DND-41 (cell line): ENCODE results near the gene METTL27.

ENCODE experiments used
- ATAC-seq: fragments of 200-7000 bp; cut with Tn5 transposase; 3 replicates; pipeline ENCODE4 v1.9.1; 2021; ENCODE audit warnings: low read depth; ENCODE audit not compliant: insufficient read depth
- DNase-seq: peaks from one replicate; pipeline ENCODE4 v3.0.0-alpha.2; 2020
- H2AFZ ChIP-seq: 2 replicates; pipeline ENCODE4 v1.6.0; 2012; ENCODE audit warnings: low read depth, low read length
- H3K27ac ChIP-seq: 2 replicates; pipeline ENCODE4 v1.5.1; 2012; ENCODE audit warnings: low read length, inconsistent platforms
- H3K27me3 ChIP-seq: fragments of 200-600 bp; sonication (generic); 2 replicates; pipeline ENCODE4 v1.6.0; 2012; ENCODE audit warnings: low read length, mild to moderate bottlenecking, inconsistent platforms; ENCODE audit not compliant: insufficient read depth, poor library complexity
- H3K36me3 ChIP-seq: 2 replicates; pipeline ENCODE4 v1.5.1; 2012; ENCODE audit warnings: low read length, inconsistent platforms; ENCODE audit not compliant: insufficient read depth
- H3K4me1 ChIP-seq: 2 replicates; pipeline ENCODE4 v1.5.1; 2012; ENCODE audit warnings: mild to moderate bottlenecking, low read length; ENCODE audit not compliant: insufficient read depth
- H3K4me2 ChIP-seq: 2 replicates; pipeline ENCODE4 v1.6.0; 2012; ENCODE audit warnings: mild to moderate bottlenecking, moderate library complexity, low read length, inconsistent platforms; ENCODE audit not compliant: insufficient read depth
- H3K4me3 ChIP-seq, 2 experiments: fragments of 200-600 bp in 1 of 2; shearing (Covaris generic) in 1 of 2; 2 replicates each; pipeline ENCODE4 v1.5.1; 2012 to 2016; ENCODE audit warnings: inconsistent platforms in 2 of 2, low read length in 2 of 2, mild to moderate bottlenecking in 2 of 2, low read depth in 1 of 2, moderate library complexity in 1 of 2
- H3K79me2 ChIP-seq: 2 replicates; pipeline ENCODE4 v1.6.0; 2012; ENCODE audit warnings: low read length, inconsistent platforms; ENCODE audit not compliant: insufficient read depth
- H3K9ac ChIP-seq: 2 replicates; pipeline ENCODE4 v1.6.0; 2012; ENCODE audit warnings: low read depth, mild to moderate bottlenecking, inconsistent platforms, low read length, moderate library complexity
- H3K9me3 ChIP-seq: 2 replicates; pipeline ENCODE4 v1.5.1; 2012; ENCODE audit warnings: low read length, moderate library complexity, mild to moderate bottlenecking, inconsistent platforms; ENCODE audit not compliant: insufficient read depth, severe bottlenecking
- H4K20me1 ChIP-seq: 2 replicates; pipeline ENCODE4 v1.6.0; 2012; ENCODE audit warnings: low read length; ENCODE audit not compliant: insufficient read depth
- CTCF ChIP-seq: IDR thresholded peaks from 2 replicates; pipeline ENCODE4 v1.5.1; 2012; ENCODE audit warnings: borderline replicate concordance, low read length, moderate library complexity, mild to moderate bottlenecking; ENCODE audit not compliant: poor library complexity, severe bottlenecking; ENCODE audit errors: extremely low read depth
- EZH2 ChIP-seq: IDR thresholded peaks from 3 replicates; pipeline ENCODE4 v1.6.1; 2012; ENCODE audit warnings: borderline replicate concordance, low read depth, mild to moderate bottlenecking, moderate library complexity, low read length, inconsistent platforms; ENCODE audit not compliant: severe bottlenecking

METTL27 gene

GRCh38 chr7:73864981-73865711 lies 22.8 kb upstream of the METTL27 start:
- ATAC-seq: no peak
- no peaks in the 10 kb centered on the region for H3K79me2 ChIP-seq
- H3K27ac ChIP-seq: no peak overlapping the region
- H3K4me2 ChIP-seq: no peak overlapping the region
- no peak overlapping the region for H3K9ac ChIP-seq
- H2AFZ ChIP-seq: no peak overlapping the region
- no peaks in the 10 kb centered on the region for H3K9me3 ChIP-seq
- no peaks in the 10 kb centered on the region for H4K20me1 ChIP-seq
- H3K4me1 ChIP-seq: no peaks in the 10 kb centered on the region
- no peaks in the 10 kb centered on the region for H3K36me3 ChIP-seq
- TF ChIP-seq EZH2 (no peak), CTCF (no peak)
- no peak for DNase-seq
- H3K27me3 ChIP-seq: no peaks in the 10 kb centered on the region
- H3K4me3 ChIP-seq: no peak overlapping the region

- no peak for ATAC-seq
These were observed 19.0 kb upstream of the METTL27 start for GRCh38 chr7:73861305-73861704.

GRCh38 chr7:73860859-73861258 lies 18.5 kb upstream of the METTL27 start, which contains the start of gene TMEM270:
TSS of gene TMEM270 (plus strand) at chr7:73861159. CDS start at chr7:73861195, 36 bp downstream.
- no peak for ATAC-seq
- Histone ChIP-seq H3K4me2 (no peak within 1 kb of the TSS), H3K4me1 (peaks cover 2% of the 10 kb centered on the region), H2AFZ (no peak within 1 kb of the TSS), H3K36me3 (no peaks in the 10 kb centered on the region), H3K27me3 (peaks cover 1% of the 10 kb centered on the region), H3K9me3 (no peaks in the 10 kb centered on the region), H3K4me3 (no peak within 1 kb of the TSS), H3K79me2 (no peaks in the 10 kb centered on the region), H3K9ac (no peak within 1 kb of the TSS), H3K27ac (no peak within 1 kb of the TSS), H4K20me1 (no peaks in the 10 kb centered on the region)
- DNase-seq: no peak
- no peak for TF ChIP-seq EZH2
- TF ChIP-seq CTCF: no peak

More at GRCh38 chr7:73861305-73861704, 19.0 kb upstream of the METTL27 start:
- H3K9ac ChIP-seq: no peak overlapping the region
- H3K4me3 ChIP-seq: no peak overlapping the region
- DNase-seq: no peak
- no peaks in the 10 kb centered on the region for H4K20me1 ChIP-seq
- H3K4me1 ChIP-seq: no peaks in the 10 kb centered on the region
- TF ChIP-seq CTCF (no peak), EZH2 (no peak)
- H3K79me2 ChIP-seq: no peaks in the 10 kb centered on the region
- no peak overlapping the region for H3K27ac ChIP-seq
- H3K36me3 ChIP-seq: no peaks in the 10 kb centered on the region
- H2AFZ ChIP-seq: no peak overlapping the region
- H3K9me3 ChIP-seq: no peaks in the 10 kb centered on the region
- no peaks in the 10 kb centered on the region for H3K27me3 ChIP-seq
- H3K4me2 ChIP-seq: no peak overlapping the region
